B cell (primary cell): Measurements from ENCODE around the gene MRPL23. TPM values are rescaled to one million over a fixed set of nuclear protein-coding genes. Genes with fewer than 3 reads are reported as not detected.

ENCODE experiments used
- ATAC-seq: fragments of 200-7000 bp; cut with Tn5 transposase; one replicate; pipeline ENCODE4 v1.10.0; 2021; ENCODE audit warnings: low read depth, mild to moderate bottlenecking, moderate number of reproducible peaks, moderate library complexity
- CTCF ChIA-PET: fragments of 350-600 bp; sonication (Branson Sonifier 250); formaldehyde crosslinking; loops from one replicate; lab custom pipeline; 2021; ENCODE audit warnings: antibody characterized with exemption, inconsistent platforms; lab: Charles Lee
- POLR2A ChIA-PET: fragments of 350-600 bp; sonication (Branson Sonifier 250); formaldehyde crosslinking; loops from one replicate; lab custom pipeline; 2021; ENCODE audit warnings: antibody characterized with exemption; lab: Charles Lee
- DNase-seq: peaks from one replicate; pipeline ENCODE4 v3.0.0; 2013
- H2AFZ ChIP-seq: 2 replicates; pipeline ENCODE4 v1.6.1; 2012; ENCODE audit warnings: mild to moderate bottlenecking, low read depth, low read length; ENCODE audit not compliant: insufficient read depth, poor library complexity, severe bottlenecking
- H3K27ac ChIP-seq, 2 donors: 1 replicate in 1 of 2; 2 replicates in 1 of 2; pipeline ENCODE4 v1.5.1; 2012 to 2013; ENCODE audit warnings: low read length in 2 of 2, mild to moderate bottlenecking in 2 of 2, moderate library complexity in 1 of 2
- H3K27me3 ChIP-seq, 4 experiments: fragments of 200-600 bp in 1 of 4; sonication (generic) in 1 of 4; replicated peaks in 1 of 4; 1 replicate in 2 of 4; 2 replicates in 2 of 4; pipeline versions ENCODE4 v1.6.1 to v1.7.0; 2013 to 2016; ENCODE audit warnings: low read length in 3 of 4, mild to moderate bottlenecking in 2 of 4, mixed read lengths in 1 of 4, moderate library complexity in 1 of 4; ENCODE audit not compliant: insufficient read depth in 4 of 4, control insufficient read depth in 3 of 4; ENCODE audit errors: control extremely low read depth in 1 of 4
- H3K36me3 ChIP-seq, 2 experiments: replicated peaks in 1 of 2; 1 replicate in 1 of 2; 2 replicates in 1 of 2; pipeline versions ENCODE4 v1.6.1 to v1.7.1; 2013; ENCODE audit warnings: low read length in 1 of 2; ENCODE audit not compliant: insufficient read depth in 2 of 2, control insufficient read depth in 1 of 2; ENCODE audit errors: control extremely low read depth in 1 of 2, extremely low read depth in 1 of 2
- H3K4me1 ChIP-seq, 2 donors: fragments of 200-600 bp in 1 of 2; sonication (generic) in 1 of 2; 1 replicate in 1 of 2; 2 replicates in 1 of 2; pipeline versions ENCODE4 v1.5.1 to v1.6.1; 2013 to 2017; ENCODE audit warnings: low read length in 2 of 2; ENCODE audit not compliant: control insufficient read depth in 2 of 2, insufficient read depth in 2 of 2
- H3K4me2 ChIP-seq: replicated peaks from 2 replicates; pipeline ENCODE3; 2012; ENCODE audit warnings: mild to moderate bottlenecking, low read depth, low read length; ENCODE audit not compliant: poor library complexity, severe bottlenecking
- H3K4me3 ChIP-seq, 5 experiments: fragments of 200-600 bp in 1 of 5; sonication (generic) in 1 of 5; 1 replicate in 3 of 5; 2 replicates in 2 of 5; pipeline versions ENCODE4 v1.5.1 to v1.7.0; 2011 to 2016; ENCODE audit warnings: low read length in 4 of 5, mild to moderate bottlenecking in 4 of 5, low read depth in 2 of 5, control low read depth in 1 of 5, moderate library complexity in 1 of 5; ENCODE audit not compliant: insufficient read depth in 1 of 5; ENCODE audit errors: control extremely low read depth in 1 of 5, extremely low read depth in 1 of 5
- H3K79me2 ChIP-seq: fragments of 200-600 bp; sonication (generic); one replicate; pipeline ENCODE4 v1.6.0; 2016; ENCODE audit warnings: low read length; ENCODE audit not compliant: control insufficient read depth, insufficient read depth
- H3K9ac ChIP-seq: fragments of 200-600 bp; sonication (generic); 2 replicates; pipeline ENCODE4 v1.6.1; 2017; ENCODE audit warnings: mild to moderate bottlenecking, low read length, moderate library complexity
- H3K9me3 ChIP-seq, 3 donors: one replicate each; pipeline versions ENCODE4 v1.6.1 to v1.7.1; 2013; ENCODE audit warnings: low read length in 2 of 3; ENCODE audit not compliant: control insufficient read depth in 2 of 3, insufficient read depth in 1 of 3; ENCODE audit errors: control extremely low read depth in 1 of 3
- H4K20me1 ChIP-seq: 2 replicates; pipeline ENCODE4 v1.6.0; 2012; ENCODE audit warnings: mild to moderate bottlenecking, low read length; ENCODE audit not compliant: insufficient read depth, control insufficient read depth, poor library complexity, severe bottlenecking
- H3K27ac Mint-ChIP-seq: one replicate; pipeline ENCODE4 v1.8.0; 2021; ENCODE audit warnings: mixed read lengths
- H3K27me3 Mint-ChIP-seq: one replicate; pipeline ENCODE4 v1.8.0; 2021; ENCODE audit warnings: mixed read lengths
- H3K4me1 Mint-ChIP-seq: one replicate; pipeline ENCODE4 v1.8.0; 2021; ENCODE audit warnings: mixed read lengths
- H3K4me3 Mint-ChIP-seq: one replicate; pipeline ENCODE4 v1.8.0; 2021; ENCODE audit warnings: mixed read lengths
- H3K9me3 Mint-ChIP-seq: one replicate; pipeline ENCODE4 v1.8.0; 2022; ENCODE audit warnings: mixed read lengths; ENCODE audit not compliant: insufficient read depth
- EZH2 ChIP-seq: IDR thresholded peaks from 2 replicates; pipeline ENCODE4 v1.6.1; 2012; ENCODE audit warnings: borderline replicate concordance, low read depth, mild to moderate bottlenecking, moderate library complexity, low read length; ENCODE audit not compliant: insufficient read depth, poor library complexity, severe bottlenecking
- WGBS: methylation state at CpG from one replicate; pipeline ENCODE4 v1.1.5; 2013; ENCODE audit warnings: missing lambda C conversion rate; ENCODE audit not compliant: insufficient coverage; 5-methylcytosine and 5-hydroxymethylcytosine counted together
- intact Hi-C: fragments of 100-400 bp; cut with micrococcal nuclease; formaldehyde crosslinking; loops from one replicate; pipeline ENCODE4 v1.10.0; 2022
- polyA plus RNA-seq: library from polyadenylated mRNA; depleted of rRNA; stranded (reverse); fragments of >200 nt; gene quantifications from 2 replicates; pipeline ENCODE4 v1.2.3, GENCODE V29; 2012
- total RNA-seq, 2 donors: library from RNA; stranded (reverse); fragments of 120-200 nt in 1 of 2; gene quantifications; 1 replicate in 1 of 2; 2 replicates in 1 of 2; pipeline versions ENCODE4 v1.2.3 to v1.2.4, GENCODE V29; 2013 to 2022
- TF ChIP-seq, protein P1 (sequence below): fragments of 200-600 bp; IDR thresholded peaks from one replicate; pipeline ENCODE4 v1.8.0; 2022; ENCODE audit warnings: antibody characterized with exemption, mild to moderate bottlenecking

Gene MRPL23
- total and polyA plus RNA-seq, 2 donors (not counting 1 experiment from before 2014, with no cell fraction given), result 47.8 to 63.2 TPM

DNA sequence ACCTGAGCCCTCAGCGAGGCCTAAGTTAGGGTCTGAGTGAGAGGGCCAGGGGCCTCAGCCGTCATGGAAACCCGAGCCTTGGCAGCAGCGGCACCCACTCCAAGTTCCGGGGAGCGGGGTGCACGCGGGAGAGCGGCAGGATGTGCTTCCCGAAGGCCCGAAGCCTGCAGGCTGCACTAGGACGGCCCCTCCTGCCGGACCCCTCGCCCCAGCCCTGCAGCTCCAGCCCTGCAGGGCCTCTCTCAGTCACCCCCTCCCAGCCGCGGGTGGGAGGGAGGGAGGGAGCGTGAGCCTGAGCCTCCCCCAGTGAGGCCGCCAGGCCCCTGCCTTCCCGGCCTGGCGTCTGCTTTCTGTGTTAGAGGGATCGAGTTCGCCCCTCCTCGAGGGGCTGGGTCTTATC lies 22.6 kb downstream of the MRPL23 start:
- ATAC-seq (no peak), DNase-seq (no peak)
- no CpG with 5 or more reads among the region's 23 CpGs for WGBS
- H3K4me1 Mint-ChIP-seq, result no peaks in the 10 kb centered on the region
- Histone ChIP-seq H3K36me3 (no peaks in the 10 kb centered on the region), H4K20me1 (no peaks in the 10 kb centered on the region), H2AFZ (no peak overlapping the region), H3K27me3 (no peaks in the 10 kb centered on the region), H3K4me3 (no peak overlapping the region), H3K9me3 (no peaks in the 10 kb centered on the region), H3K27ac (no peak overlapping the region), H3K9ac (no peak overlapping the region), H3K79me2 (no peaks in the 10 kb centered on the region), H3K4me1 (no peaks in the 10 kb centered on the region), H3K4me2 (no peak overlapping the region)
- TF ChIP-seq, protein P1, sequence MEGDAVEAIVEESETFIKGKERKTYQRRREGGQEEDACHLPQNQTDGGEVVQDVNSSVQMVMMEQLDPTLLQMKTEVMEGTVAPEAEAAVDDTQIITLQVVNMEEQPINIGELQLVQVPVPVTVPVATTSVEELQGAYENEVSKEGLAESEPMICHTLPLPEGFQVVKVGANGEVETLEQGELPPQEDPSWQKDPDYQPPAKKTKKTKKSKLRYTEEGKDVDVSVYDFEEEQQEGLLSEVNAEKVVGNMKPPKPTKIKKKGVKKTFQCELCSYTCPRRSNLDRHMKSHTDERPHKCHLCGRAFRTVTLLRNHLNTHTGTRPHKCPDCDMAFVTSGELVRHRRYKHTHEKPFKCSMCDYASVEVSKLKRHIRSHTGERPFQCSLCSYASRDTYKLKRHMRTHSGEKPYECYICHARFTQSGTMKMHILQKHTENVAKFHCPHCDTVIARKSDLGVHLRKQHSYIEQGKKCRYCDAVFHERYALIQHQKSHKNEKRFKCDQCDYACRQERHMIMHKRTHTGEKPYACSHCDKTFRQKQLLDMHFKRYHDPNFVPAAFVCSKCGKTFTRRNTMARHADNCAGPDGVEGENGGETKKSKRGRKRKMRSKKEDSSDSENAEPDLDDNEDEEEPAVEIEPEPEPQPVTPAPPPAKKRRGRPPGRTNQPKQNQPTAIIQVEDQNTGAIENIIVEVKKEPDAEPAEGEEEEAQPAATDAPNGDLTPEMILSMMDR, result no peak
- TF ChIP-seq EZH2, result no peak
- H3K4me3 Mint-ChIP-seq, result no peak overlapping the region
- H3K27me3 Mint-ChIP-seq, result no peaks in the 10 kb centered on the region
- ChIA-PET POLR2A (no interaction called here), CTCF (no interaction called here)
- H3K9me3 Mint-ChIP-seq, result no peaks in the 10 kb centered on the region
- no peak overlapping the region for H3K27ac Mint-ChIP-seq
- intact Hi-C loops, result no loop called here

DNA sequence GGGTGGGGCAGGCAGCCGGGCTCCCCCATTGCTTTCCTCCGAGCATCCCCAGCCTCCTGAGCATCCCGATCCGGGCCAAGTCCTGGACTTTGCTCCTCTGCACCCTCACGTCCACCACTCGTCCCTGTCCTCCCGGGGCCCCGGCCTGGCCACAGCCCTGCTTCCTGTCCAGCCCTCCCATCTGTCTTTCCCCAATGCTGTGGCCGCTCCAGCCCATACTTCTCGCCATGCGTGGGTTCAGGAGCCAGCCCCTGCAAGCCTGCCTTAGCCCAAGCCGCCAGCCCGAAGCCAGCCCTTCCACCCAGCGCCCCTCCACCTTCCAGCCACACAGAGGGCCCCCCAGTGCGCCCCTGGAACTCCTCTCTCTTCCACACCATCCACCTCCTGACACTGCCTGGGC lies 23.8 kb downstream of the MRPL23 start:
- no peaks in the 10 kb centered on the region for H4K20me1 ChIP-seq
- no peaks in the 10 kb centered on the region for H3K27me3 Mint-ChIP-seq
- H3K4me3 Mint-ChIP-seq, result no peak overlapping the region
- POLR2A ChIA-PET, result no interaction called here
- CTCF ChIA-PET, result no interaction called here
- no peak overlapping the region for H3K4me2 ChIP-seq
- no peak overlapping the region for H2AFZ ChIP-seq
- intact Hi-C loops, result no loop called here
- H3K9me3 ChIP-seq, result no peaks in the 10 kb centered on the region
- no peaks in the 10 kb centered on the region for H3K27me3 ChIP-seq
- H3K4me3 ChIP-seq, result no peak overlapping the region
- H3K4me1 Mint-ChIP-seq, result no peaks in the 10 kb centered on the region
- TF ChIP-seq, protein P1, result no peak
- TF ChIP-seq EZH2, result no peak
- H3K9ac ChIP-seq, result no peak overlapping the region
- DNase-seq, result no peak
- no peak for ATAC-seq
- no peaks in the 10 kb centered on the region for H3K9me3 Mint-ChIP-seq
- no peaks in the 10 kb centered on the region for H3K79me2 ChIP-seq
- no CpG with 5 or more reads among the region's 15 CpGs for WGBS
- no peak overlapping the region for H3K27ac Mint-ChIP-seq
- no peak overlapping the region for H3K27ac ChIP-seq
- H3K36me3 ChIP-seq, result no peaks in the 10 kb centered on the region
- no peaks in the 10 kb centered on the region for H3K4me1 ChIP-seq
